H1 (cell line): ENCODE results near the gene DGCR8. TPM values are rescaled to one million over a fixed set of nuclear protein-coding genes. Genes with fewer than 3 reads are reported as not detected.

Source experiments
- CTCF ChIA-PET: fragments of 300-600 bp; sonication (Branson Sonifier 250); formaldehyde crosslinking; loops from one replicate; lab custom pipeline; 2021; ENCODE audit not compliant: partially characterized antibody; lab: Charles Lee
- POLR2A ChIA-PET: fragments of 300-600 bp; sonication (Branson Sonifier 250); formaldehyde crosslinking; loops from one replicate; lab custom pipeline; 2021; ENCODE audit warnings: inconsistent platforms; ENCODE audit not compliant: partially characterized antibody; lab: Charles Lee
- DNase-seq, 2 experiments: peaks; one replicate each; pipeline versions ENCODE4 v3.0.0 to v3.0.0-alpha.2; 2010 to 2022; ENCODE audit warnings: low spot score in 2 of 2, low read depth in 1 of 2, mixed read lengths in 1 of 2
- FAIRE-seq: peaks from 2 replicates; lab custom pipeline; 2011; peaks lifted over from hg19 to GRCh38; lab: Jason Lieb, UNC
- H2AFZ ChIP-seq: 2 replicates; pipeline ENCODE4 v1.8.1; 2012; ENCODE audit warnings: low read length, inconsistent platforms
- H2AK5ac ChIP-seq: 2 replicates; pipeline ENCODE4 v1.6.1; 2013; ENCODE audit warnings: low read depth, low read length
- H2BK120ac ChIP-seq: replicated peaks from 2 replicates; pipeline ENCODE3; 2013; ENCODE audit warnings: low read depth, low read length, inconsistent platforms
- H2BK12ac ChIP-seq: 2 replicates; pipeline ENCODE4 v1.6.1; 2013; ENCODE audit warnings: low read depth, low read length
- H2BK15ac ChIP-seq: 2 replicates; pipeline ENCODE4 v1.6.1; 2013; ENCODE audit warnings: low read length
- H2BK20ac ChIP-seq: 2 replicates; pipeline ENCODE4 v1.6.1; 2013; ENCODE audit warnings: low read length
- H2BK5ac ChIP-seq: 2 replicates; pipeline ENCODE4 v1.6.1; 2013; ENCODE audit warnings: low read depth, low read length
- H3K14ac ChIP-seq: 2 replicates; pipeline ENCODE4 v1.6.1; 2013; ENCODE audit warnings: inconsistent platforms; ENCODE audit not compliant: insufficient read length
- H3K18ac ChIP-seq: 2 replicates; pipeline ENCODE4 v1.6.1; 2013; ENCODE audit warnings: low read length; ENCODE audit errors: extremely low read depth
- H3K23ac ChIP-seq: 2 replicates; pipeline ENCODE4 v1.6.1; 2013; ENCODE audit warnings: inconsistent platforms; ENCODE audit not compliant: insufficient read length
- H3K23me2 ChIP-seq: 2 replicates; pipeline ENCODE4 v1.6.1; 2013; ENCODE audit warnings: low read depth, low read length
- H3K27ac ChIP-seq: 2 replicates; pipeline ENCODE4 v1.6.1; 2011; ENCODE audit warnings: low read depth, low read length, inconsistent platforms
- H3K27me3 ChIP-seq, 4 experiments: replicated peaks in 1 of 4; 1 replicate in 1 of 4; 2 replicates in 3 of 4; pipeline versions ENCODE4 v1.6.1 to v1.8.1; 2011 to 2013; ENCODE audit warnings: low read length in 3 of 4, mild to moderate bottlenecking in 3 of 4, inconsistent platforms in 2 of 4, mixed read lengths in 2 of 4, moderate library complexity in 1 of 4; ENCODE audit not compliant: control insufficient read depth in 3 of 4, insufficient read depth in 3 of 4; ENCODE audit errors: extremely low read depth in 1 of 4
- H3K36me3 ChIP-seq, 4 experiments: 2 replicates each; pipeline versions ENCODE4 v1.6.1 to v1.8.1; 2011 to 2013; ENCODE audit warnings: mild to moderate bottlenecking in 4 of 4, low read length in 3 of 4, moderate library complexity in 2 of 4, control low read depth in 1 of 4, inconsistent platforms in 1 of 4; ENCODE audit not compliant: insufficient read depth in 4 of 4, control insufficient read depth in 2 of 4
- H3K4ac ChIP-seq: replicated peaks from 2 replicates; pipeline ENCODE3; 2013; ENCODE audit warnings: low read length, low read depth, mixed read lengths, inconsistent platforms; ENCODE audit not compliant: insufficient read length
- H3K4me1 ChIP-seq, 4 experiments: replicated peaks in 1 of 4; 1 replicate in 1 of 4; 2 replicates in 3 of 4; pipeline versions ENCODE4 v1.6.1 to v1.8.1; 2011 to 2013; ENCODE audit warnings: low read length in 3 of 4, inconsistent platforms in 2 of 4, mixed read lengths in 1 of 4; ENCODE audit not compliant: insufficient read depth in 4 of 4, control insufficient read depth in 3 of 4
- H3K4me2 ChIP-seq, 2 experiments: 2 replicates each; pipeline versions ENCODE4 v1.6.1 to v1.8.1; 2011 to 2013; ENCODE audit warnings: low read depth in 2 of 2, low read length in 2 of 2, control low read depth in 1 of 2, inconsistent platforms in 1 of 2, mild to moderate bottlenecking in 1 of 2; ENCODE audit not compliant: insufficient read depth in 1 of 2
- H3K4me3 ChIP-seq, 4 experiments: fragments of 200-600, 300-600 bp in 1 of 4; sonication (generic), shearing (Covaris generic), sonication (Bioruptor Twin) in 1 of 4; 2 replicates each; pipeline versions ENCODE4 v1.5.1 to v1.8.1; 2011 to 2016; ENCODE audit warnings: low read length in 4 of 4, low read depth in 3 of 4, control low read depth in 2 of 4, inconsistent platforms in 2 of 4, mild to moderate bottlenecking in 2 of 4, mixed read lengths in 1 of 4, moderate library complexity in 1 of 4; ENCODE audit not compliant: insufficient read depth in 2 of 4; ENCODE audit errors: extremely low read depth in 1 of 4
- H3K56ac ChIP-seq: replicated peaks from 2 replicates; pipeline ENCODE3; 2013; ENCODE audit warnings: low read depth, mild to moderate bottlenecking, mixed read lengths, low read length, inconsistent platforms; ENCODE audit not compliant: insufficient read length
- H3K79me1 ChIP-seq: 2 replicates; pipeline ENCODE4 v1.6.1; 2013; ENCODE audit warnings: low read depth, low read length, control low read depth
- H3K79me2 ChIP-seq, 2 experiments: 2 replicates each; pipeline versions ENCODE4 v1.6.1 to v1.8.1; 2012 to 2013; ENCODE audit warnings: low read length in 2 of 2, mild to moderate bottlenecking in 2 of 2, inconsistent platforms in 1 of 2; ENCODE audit not compliant: insufficient read depth in 2 of 2, control insufficient read depth in 1 of 2
- H3K9ac ChIP-seq, 4 experiments: replicated peaks in 1 of 4; 1 replicate in 1 of 4; 2 replicates in 3 of 4; pipeline versions ENCODE4 v1.6.1 to v1.8.1; 2011 to 2013; ENCODE audit warnings: low read depth in 3 of 4, low read length in 3 of 4, control low read depth in 2 of 4, mild to moderate bottlenecking in 2 of 4, moderate library complexity in 2 of 4, inconsistent platforms in 1 of 4; ENCODE audit errors: extremely low read depth in 1 of 4
- H3K9me3 ChIP-seq, 2 experiments: 2 replicates each; pipeline versions ENCODE4 v1.6.1 to v1.8.1; 2012 to 2013; ENCODE audit warnings: mild to moderate bottlenecking in 2 of 2, moderate library complexity in 2 of 2, control low read depth in 1 of 2, inconsistent platforms in 1 of 2, low read depth in 1 of 2, low read length in 1 of 2, mixed read lengths in 1 of 2; ENCODE audit not compliant: insufficient read depth in 2 of 2
- H4K20me1 ChIP-seq, 2 experiments: replicated peaks in 1 of 2; 2 replicates each; pipeline versions ENCODE3 to v1.8.1; 2011 to 2013; ENCODE audit warnings: inconsistent platforms in 2 of 2, low read length in 2 of 2, mild to moderate bottlenecking in 1 of 2; ENCODE audit not compliant: insufficient read depth in 2 of 2, control insufficient read depth in 1 of 2
- H4K5ac ChIP-seq: 2 replicates; pipeline ENCODE4 v1.6.1; 2013; ENCODE audit warnings: low read length, low read depth, mixed read lengths, inconsistent platforms; ENCODE audit not compliant: insufficient read length
- H4K8ac ChIP-seq: 2 replicates; pipeline ENCODE4 v1.8.0; 2013; ENCODE audit warnings: mild to moderate bottlenecking, moderate library complexity, low read length, inconsistent platforms; ENCODE audit not compliant: insufficient read depth; ENCODE audit errors: extremely low read depth
- H4K91ac ChIP-seq: replicated peaks from 2 replicates; pipeline ENCODE3; 2013; ENCODE audit warnings: low read length, mixed read lengths, inconsistent platforms; ENCODE audit not compliant: insufficient read length
- CHD2 ChIP-seq: IDR thresholded peaks from 2 replicates; pipeline ENCODE4 v1.6.1; 2012; ENCODE audit warnings: low read length, improper control_type of control experiment
- CREB1 ChIP-seq: IDR thresholded peaks from 2 replicates; pipeline ENCODE4 v1.6.1; 2012; ENCODE audit warnings: inconsistent platforms
- EZH2 ChIP-seq: fragments of 200-600 bp; sonication (generic); IDR thresholded peaks from 2 replicates; pipeline ENCODE4 v1.7.1; 2012; ENCODE audit warnings: low read depth, mild to moderate bottlenecking, moderate library complexity, low read length, inconsistent platforms; ENCODE audit not compliant: severe bottlenecking
- HDAC6 ChIP-seq: IDR thresholded peaks from one replicate; pipeline ENCODE4 v1.7.1; 2012; ENCODE audit warnings: low read depth, mild to moderate bottlenecking, inconsistent platforms, low read length, moderate library complexity
- NANOG ChIP-seq: IDR thresholded peaks from 2 replicates; pipeline ENCODE4 v1.6.1; 2011; ENCODE audit warnings: low read length, low read depth, mild to moderate bottlenecking, inconsistent platforms; ENCODE audit not compliant: insufficient read depth, poor library complexity, severe bottlenecking
- PHF8 ChIP-seq: fragments of 200-600 bp; sonication (generic); conservative IDR thresholded peaks from 2 replicates; pipeline ENCODE4 v1.7.1; 2012; ENCODE audit warnings: low read depth, mild to moderate bottlenecking, inconsistent platforms, low read length, moderate library complexity
- RBBP5 ChIP-seq: IDR thresholded peaks from 2 replicates; pipeline ENCODE4 v1.7.1; 2012; ENCODE audit warnings: low read depth, mild to moderate bottlenecking, inconsistent platforms, low read length, moderate library complexity, borderline replicate concordance
- RXRA ChIP-seq: IDR thresholded peaks from 2 replicates; pipeline ENCODE4 v1.6.1; 2011; ENCODE audit warnings: low read depth, mild to moderate bottlenecking, low read length, moderate library complexity; ENCODE audit not compliant: insufficient read depth
- SAP30 ChIP-seq: fragments of 300-600 bp; sonication (generic); IDR thresholded peaks from 2 replicates; pipeline ENCODE4 v1.7.1; 2012; ENCODE audit warnings: low read length, moderate library complexity, mild to moderate bottlenecking, inconsistent platforms; ENCODE audit not compliant: insufficient read depth, insufficient replicate concordance
- SIX5 ChIP-seq: IDR thresholded peaks from 2 replicates; pipeline ENCODE4 v1.6.1; 2011; ENCODE audit warnings: mild to moderate bottlenecking, low read depth, low read length
- SP4 ChIP-seq: IDR thresholded peaks from 2 replicates; pipeline ENCODE4 v1.6.1; 2012; ENCODE audit warnings: low read length, inconsistent platforms
- SUZ12 ChIP-seq: fragments of 200-600 bp; sonication (generic); IDR thresholded peaks from 2 replicates; pipeline ENCODE4 v1.6.1; 2012; ENCODE audit warnings: mild to moderate bottlenecking, inconsistent platforms, low read length, moderate library complexity, mixed read lengths
- TAF1 ChIP-seq: IDR thresholded peaks from 2 replicates; pipeline ENCODE4 v1.6.1; 2011; ENCODE audit warnings: mild to moderate bottlenecking, low read depth, low read length
- TCF12 ChIP-seq: IDR thresholded peaks from 2 replicates; pipeline ENCODE4 v1.6.1; 2011; ENCODE audit warnings: low read depth, mild to moderate bottlenecking, low read length
- ZNF274 ChIP-seq: IDR thresholded peaks from 2 replicates; pipeline ENCODE4 v1.7.0; 2012; ENCODE audit warnings: low read length, borderline replicate concordance; ENCODE audit errors: extremely low read depth
- WGBS, 2 experiments: shearing (Covaris generic) in 1 of 2; methylation state at CpG; one replicate each; pipeline versions ENCODE4 v1.1.6 to v1.1.7; 2013 to 2015; ENCODE audit warnings: low lambda C conversion rate in 2 of 2, mixed read lengths in 2 of 2, inconsistent platforms in 1 of 2, low coverage in 1 of 2, missing lambda C conversion rate in 1 of 2; ENCODE audit not compliant: insufficient replicate concordance in 2 of 2, insufficient coverage in 1 of 2, insufficient read length in 1 of 2; ENCODE audit errors: extremely low coverage in 1 of 2, missing lambda C conversion rate in 1 of 2; 5-methylcytosine and 5-hydroxymethylcytosine counted together
- polyA plus RNA-seq, 7 experiments: library from polyadenylated mRNA; depleted of rRNA in 3 of 7; stranded (reverse) in 5 of 7; unstranded in 2 of 7; fragments of >200 nt in 5 of 7; fragments of 200-250 nt in 2 of 7; gene quantifications; 1 replicate in 5 of 7; 2 replicates in 1 of 7; 4 replicates in 1 of 7; pipeline versions ENCODE4 v1.2.1 to v1.2.3, GENCODE V29; 2011 to 2013; ENCODE audit warnings: missing spikeins in 2 of 7, mixed read lengths in 2 of 7
- total RNA-seq: library from RNA; stranded (reverse); fragmentation: NEBNext Ultra II Directional; extraction: Animal tissue kit (Norgen Biotek cat#: 25700); gene quantifications from 2 replicates; pipeline ENCODE4 v1.2.1, GENCODE V29; 2021

The DGCR8 gene
- total and polyA plus RNA-seq, 2 of the 8 experiments (the other 6 are each of a cell fraction or from before 2014, with no cell fraction given), result 23.7 to 43.7 TPM

DNA sequence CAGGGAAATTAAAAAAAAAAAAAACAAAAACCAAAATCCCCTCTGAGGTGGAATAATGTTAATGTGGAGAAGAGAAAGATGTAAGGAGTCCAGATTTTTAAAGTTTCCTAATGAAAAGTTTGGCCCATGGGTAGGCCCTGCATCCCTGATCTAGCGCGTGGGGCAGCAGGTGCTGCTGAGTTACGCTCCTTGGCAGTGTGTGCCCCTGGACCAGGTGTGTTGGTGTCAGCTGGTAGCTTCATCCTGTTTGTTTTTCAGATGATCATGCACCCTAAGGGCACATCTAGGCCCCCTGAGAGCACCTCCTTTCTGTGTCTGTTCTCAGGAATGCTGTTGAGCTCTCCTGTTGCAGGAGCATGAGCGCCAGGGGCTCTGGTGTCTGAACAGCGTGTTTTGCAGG lies 6.7 kb downstream of the DGCR8 start:
- no peak overlapping the region for H4K8ac ChIP-seq
- no peak overlapping the region for H2AK5ac ChIP-seq
- H4K91ac ChIP-seq, result no peak overlapping the region
- no peak overlapping the region for H3K56ac ChIP-seq
- H3K14ac ChIP-seq, result no peak overlapping the region
- H3K36me3 ChIP-seq, result peaks cover 55 to 62% (median 58%) of the 10 kb centered on the region in 4 experiments
- peaks cover 15 to 56% of the 10 kb centered on the region in 2 experiments for H3K79me2 ChIP-seq
- H3K23ac ChIP-seq, result no peak overlapping the region
- ChIA-PET CTCF (interaction anchor here (0.8 to 4.3 kb wide), 10 partner anchors 9 to 113 kb away, joined by 3 to 18 read pairs (median 6); no protein-coding TSS in a partner anchor), POLR2A (interaction anchor here (2.1 to 29.4 kb wide), 2 partner anchors 12 to 25 kb away, joined by 10 to 598 read pairs; partner anchors contain the start of genes RANBP1 and TRMT2A)
- no peak overlapping the region for H2BK15ac ChIP-seq
- 92% methylated on average over 5 of the region's 5 CpGs; no CpG with 5 or more reads in 1 of the 2 experiments for WGBS, 2 experiments
- no peak overlapping the region for H3K9ac ChIP-seq
- peaks cover 29 to 56% of the 10 kb centered on the region in 2 experiments for H4K20me1 ChIP-seq
- H4K5ac ChIP-seq, result no peak overlapping the region
- H3K4ac ChIP-seq, result no peak overlapping the region
- H3K27ac ChIP-seq, result no peak overlapping the region
- peaks cover 28% of the 10 kb centered on the region for H3K79me1 ChIP-seq
- H3K4me3 ChIP-seq, result no peak overlapping the region
- no peaks in the 10 kb centered on the region for H3K23me2 ChIP-seq
- TF ChIP-seq TAF1 (no peak), SUZ12 (no peak), RBBP5 (no peak), ZNF274 (no peak), PHF8 (no peak), HDAC6 (no peak), CHD2 (no peak), EZH2 (no peak), SP4 (no peak), NANOG (no peak), SAP30 (no peak), RXRA (no peak), SIX5 (no peak), CREB1 (no peak), TCF12 (no peak)
- no peaks in the 10 kb centered on the region for H3K27me3 ChIP-seq
- no peak overlapping the region for H2BK5ac ChIP-seq
- no peak overlapping the region for H2BK120ac ChIP-seq
- no peak overlapping the region for H2AFZ ChIP-seq
- no peak overlapping the region for H3K18ac ChIP-seq
- H3K9me3 ChIP-seq, result no peaks in the 10 kb centered on the region; a peak in 1 of 4 replicates
- H3K4me2 ChIP-seq, result no peak overlapping the region
- peaks cover 2 to 9% (median 3%) of the 10 kb centered on the region in 4 experiments; a peak in 5 of 7 replicates for H3K4me1 ChIP-seq
- DNase-seq (no peak), FAIRE-seq (no peak)
- no peak overlapping the region for H2BK12ac ChIP-seq
- no peak overlapping the region for H2BK20ac ChIP-seq
